ENCODE results near the gene ORAI2. TPM values are rescaled to one million over a fixed set of nuclear protein-coding genes. Genes with fewer than 3 reads are reported as not detected.
A peak's percentile ranks its signal among the peaks of the same experiment; 100 is the strongest.

The ORAI2 gene
- total and polyA plus RNA-seq, 4 donors = 7.6 to 48.9 (median 27.4) TPM

DNA sequence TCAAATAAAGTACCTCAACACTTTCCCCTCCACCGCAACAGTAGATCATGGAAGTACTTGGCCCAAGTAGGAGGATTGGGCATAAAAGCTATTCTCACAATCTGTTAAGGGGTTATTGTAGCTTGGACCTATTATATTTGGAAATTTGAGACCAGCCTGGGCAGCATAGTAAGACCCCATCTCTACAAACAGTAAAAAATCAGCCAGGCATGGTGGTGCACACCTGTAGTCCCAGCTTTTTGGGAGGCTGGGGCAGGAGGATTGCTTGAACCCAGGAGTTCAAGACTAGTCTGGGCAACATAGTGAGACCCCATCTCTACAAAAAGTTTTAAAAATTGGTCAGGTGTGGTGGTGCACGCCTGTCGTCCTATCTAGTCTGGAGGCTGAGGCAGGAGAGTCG is 24.0 kb upstream of the ORAI2 start:
- ATAC-seq (ENCODE audit: insufficient read depth, low FRiP score) (no peak), DNase-seq (no peak)
- peaks cover 11 to 56% (median 46%) of the 10 kb centered on the region in 4 donors for H3K36me3 ChIP-seq (ENCODE audit: control insufficient read depth in 4 of 4, insufficient read depth in 4 of 4, low read length in 4 of 4)
- TF ChIP-seq, protein P1, sequence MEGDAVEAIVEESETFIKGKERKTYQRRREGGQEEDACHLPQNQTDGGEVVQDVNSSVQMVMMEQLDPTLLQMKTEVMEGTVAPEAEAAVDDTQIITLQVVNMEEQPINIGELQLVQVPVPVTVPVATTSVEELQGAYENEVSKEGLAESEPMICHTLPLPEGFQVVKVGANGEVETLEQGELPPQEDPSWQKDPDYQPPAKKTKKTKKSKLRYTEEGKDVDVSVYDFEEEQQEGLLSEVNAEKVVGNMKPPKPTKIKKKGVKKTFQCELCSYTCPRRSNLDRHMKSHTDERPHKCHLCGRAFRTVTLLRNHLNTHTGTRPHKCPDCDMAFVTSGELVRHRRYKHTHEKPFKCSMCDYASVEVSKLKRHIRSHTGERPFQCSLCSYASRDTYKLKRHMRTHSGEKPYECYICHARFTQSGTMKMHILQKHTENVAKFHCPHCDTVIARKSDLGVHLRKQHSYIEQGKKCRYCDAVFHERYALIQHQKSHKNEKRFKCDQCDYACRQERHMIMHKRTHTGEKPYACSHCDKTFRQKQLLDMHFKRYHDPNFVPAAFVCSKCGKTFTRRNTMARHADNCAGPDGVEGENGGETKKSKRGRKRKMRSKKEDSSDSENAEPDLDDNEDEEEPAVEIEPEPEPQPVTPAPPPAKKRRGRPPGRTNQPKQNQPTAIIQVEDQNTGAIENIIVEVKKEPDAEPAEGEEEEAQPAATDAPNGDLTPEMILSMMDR (IDR thresholded peaks at IDR 0.05; ENCODE audit: control extremely low read depth, extremely low read depth) = no peak
- H3K27ac ChIP-seq (ENCODE audit: low read depth in 1 of 2, low read length in 1 of 2) = no peak overlapping the region
- WGBS, 2 donors = 97 to 99% methylated on average over 4 of the region's 4 CpGs
- no peaks in the 10 kb centered on the region for H3K4me1 ChIP-seq (ENCODE audit: control insufficient read depth in 5 of 5, insufficient read depth in 5 of 5, low read length in 5 of 5)
- H3K27me3 ChIP-seq (ENCODE audit: control insufficient read depth in 3 of 3, insufficient read depth in 3 of 3, low read length in 2 of 3) = no peaks in the 10 kb centered on the region
- H3K4me3 ChIP-seq = no peak overlapping the region
- peaks cover 0 to 6% (median 0%) of the 10 kb centered on the region in 4 donors for H3K9me3 ChIP-seq (ENCODE audit: control insufficient read depth in 4 of 4, insufficient read depth in 3 of 4, low read length in 3 of 4)
- H3K9ac ChIP-seq (ENCODE audit: insufficient read depth in 1 of 2, low read length in 2 of 2) = no peak overlapping the region

DNA sequence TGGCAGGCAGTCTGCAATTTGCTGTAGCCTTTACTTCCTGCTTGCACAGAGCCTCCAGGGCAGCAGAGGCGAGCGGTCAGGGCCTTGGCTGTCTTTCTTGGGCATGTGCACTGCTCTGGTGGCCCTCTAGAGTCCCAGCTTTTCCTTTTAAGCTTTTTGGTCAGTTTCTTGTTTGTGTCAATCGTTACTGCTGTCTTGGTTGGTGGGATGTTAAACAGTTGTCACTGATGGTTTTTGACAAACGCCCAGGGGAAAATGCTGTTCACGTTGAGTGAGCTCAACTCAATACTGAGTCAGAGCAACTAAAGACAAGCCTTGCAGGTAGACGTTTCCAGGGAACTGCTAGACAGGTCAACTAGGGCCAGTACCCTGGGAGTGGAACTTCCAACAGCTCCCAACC is 23.3 kb upstream of the ORAI2 start:
- ATAC-seq (ENCODE audit: insufficient read depth, low FRiP score) (no peak), DNase-seq (no peak)
- H3K9ac ChIP-seq (ENCODE audit: insufficient read depth in 1 of 2, low read length in 2 of 2) = no peak overlapping the region
- H3K27me3 ChIP-seq (ENCODE audit: control insufficient read depth in 3 of 3, insufficient read depth in 3 of 3, low read length in 2 of 3) = no peaks in the 10 kb centered on the region
- no peaks in the 10 kb centered on the region for H3K4me1 ChIP-seq (ENCODE audit: control insufficient read depth in 5 of 5, insufficient read depth in 5 of 5, low read length in 5 of 5)
- no peak overlapping the region for H3K27ac ChIP-seq (ENCODE audit: low read depth in 1 of 2, low read length in 1 of 2)
- H3K9me3 ChIP-seq (ENCODE audit: control insufficient read depth in 4 of 4, insufficient read depth in 3 of 4, low read length in 3 of 4) = peaks cover 0 to 6% (median 0%) of the 10 kb centered on the region in 4 donors
- TF ChIP-seq, protein P1 (IDR thresholded peaks at IDR 0.05; ENCODE audit: control extremely low read depth, extremely low read depth) = no peak
- H3K4me3 ChIP-seq = no peak overlapping the region
- 81% methylated on average over 6 of the region's 6 CpGs for WGBS, 2 donors
- H3K36me3 ChIP-seq (ENCODE audit: control insufficient read depth in 4 of 4, insufficient read depth in 4 of 4, low read length in 4 of 4) = peaks cover 13 to 56% (median 46%) of the 10 kb centered on the region in 4 donors

DNA sequence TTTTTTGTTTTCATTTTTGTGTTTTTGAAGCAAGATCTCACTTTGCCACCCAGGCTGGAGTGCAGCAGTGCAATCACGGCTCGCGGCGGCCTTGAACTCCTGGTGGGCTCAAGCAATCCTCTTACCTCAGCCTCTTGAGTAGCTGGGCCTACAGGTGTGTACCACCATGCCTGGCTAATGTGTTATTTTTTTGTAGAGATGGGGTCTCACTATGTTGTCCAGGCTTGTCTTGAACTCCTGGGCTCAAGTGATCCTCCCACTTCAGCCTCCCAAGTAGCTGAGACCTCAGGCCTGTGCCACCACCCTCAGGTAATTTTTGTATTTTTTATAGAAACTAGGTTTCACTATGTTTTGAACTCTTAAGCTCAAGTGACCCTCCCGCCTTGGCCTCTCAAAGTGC is 22.5 kb upstream of the ORAI2 start:
- Histone ChIP-seq H3K9me3 (ENCODE audit: control insufficient read depth in 4 of 4, insufficient read depth in 3 of 4, low read length in 3 of 4) (peaks cover 0 to 6% (median 0%) of the 10 kb centered on the region in 4 donors), H3K9ac (ENCODE audit: insufficient read depth in 1 of 2, low read length in 2 of 2) (no peak overlapping the region), H3K4me3 (no peak overlapping the region), H3K4me1 (ENCODE audit: control insufficient read depth in 5 of 5, insufficient read depth in 5 of 5, low read length in 5 of 5) (no peaks in the 10 kb centered on the region), H3K36me3 (ENCODE audit: control insufficient read depth in 4 of 4, insufficient read depth in 4 of 4, low read length in 4 of 4) (peaks cover 10 to 54% (median 42%) of the 10 kb centered on the region in 4 donors), H3K27me3 (ENCODE audit: control insufficient read depth in 3 of 3, insufficient read depth in 3 of 3, low read length in 2 of 3) (no peaks in the 10 kb centered on the region), H3K27ac (ENCODE audit: low read depth in 1 of 2, low read length in 1 of 2) (no peak overlapping the region)
- WGBS, 2 donors = 98 to 99% methylated on average over 5 of the region's 5 CpGs
- no peak for ATAC-seq (ENCODE audit: insufficient read depth, low FRiP score)
- TF ChIP-seq, protein P1 (IDR thresholded peaks at IDR 0.05; ENCODE audit: control extremely low read depth, extremely low read depth) = no peak
- no peak for DNase-seq

DNA sequence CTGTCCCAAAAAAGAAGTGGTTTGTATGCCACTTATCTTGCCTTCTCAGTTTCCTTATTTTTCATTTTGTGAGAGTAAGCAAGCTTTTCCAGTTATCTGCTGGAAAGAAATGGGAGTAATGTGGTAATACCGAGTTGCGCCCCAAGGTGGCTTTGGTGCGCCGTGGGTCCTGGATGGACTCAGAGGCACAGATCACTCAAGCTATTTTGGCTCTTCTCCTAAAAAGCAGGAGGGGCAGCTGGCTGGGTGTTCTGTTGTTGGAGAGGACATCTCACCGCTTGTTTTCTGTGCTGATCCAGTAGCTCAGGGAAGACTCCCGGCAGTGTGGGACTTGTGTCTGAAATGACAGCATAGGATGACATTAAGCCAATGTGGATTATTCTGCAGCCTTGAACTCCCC is 20.8 kb upstream of the ORAI2 start:
- DNase-seq (no peak), ATAC-seq (ENCODE audit: insufficient read depth, low FRiP score) (no peak)

More for the DNA sequence above, 20.8 kb upstream of the ORAI2 start:
- 63 to 68% methylated on average over 6 of the region's 6 CpGs for WGBS, 2 donors
- H3K4me1 ChIP-seq (ENCODE audit: control insufficient read depth in 5 of 5, insufficient read depth in 5 of 5, low read length in 5 of 5) = no peaks in the 10 kb centered on the region
- H3K27ac ChIP-seq (ENCODE audit: low read depth in 1 of 2, low read length in 1 of 2) = no peak overlapping the region
- H3K27me3 ChIP-seq (ENCODE audit: control insufficient read depth in 3 of 3, insufficient read depth in 3 of 3, low read length in 2 of 3) = no peaks in the 10 kb centered on the region
- TF ChIP-seq, protein P1 (IDR thresholded peaks at IDR 0.05; ENCODE audit: control extremely low read depth, extremely low read depth) = peak; percentile 5
- H3K36me3 ChIP-seq (ENCODE audit: control insufficient read depth in 4 of 4, insufficient read depth in 4 of 4, low read length in 4 of 4) = peaks cover 8 to 43% (median 38%) of the 10 kb centered on the region in 4 donors
- peaks cover 0 to 6% (median 0%) of the 10 kb centered on the region in 4 donors for H3K9me3 ChIP-seq (ENCODE audit: control insufficient read depth in 4 of 4, insufficient read depth in 3 of 4, low read length in 3 of 4)
- H3K4me3 ChIP-seq = no peak overlapping the region
- no peak overlapping the region for H3K9ac ChIP-seq (ENCODE audit: insufficient read depth in 1 of 2, low read length in 2 of 2)

All from lung (tissue), 12 donors.